ENCODE data around the gene GRK4.
"Not testable (repeated sequence)": the region's sequence is repeated elsewhere in the genome, so short reads cannot be mapped to it uniquely, and the experiment has no call there.

Gene GRK4

GRCh38 chr4:2961811-2962441, 1.4 kb upstream of the GRK4 start:
- DNase-seq: peak in 1 of 2 experiments; percentile 24

- peak; percentile 61 to 76 for DNase-seq
Measured at GRCh38 chr4:2962614-2963174, 677 bp upstream of the GRK4 start.

GRCh38 chr4:2963966-2964471, 648 bp downstream of the GRK4 start:
- DNase-seq: peak in 1 of 2 experiments; percentile 58

- no peak for DNase-seq
Measured at GRCh38 chr4:2964706-2965258, 1.4 kb downstream of the GRK4 start.

- DNase-seq: no peak
Measured at GRCh38 chr4:2965262-2965661, 1.9 kb downstream of the GRK4 start.

- DNase-seq: no peak
Measured at GRCh38 chr4:2968381-2968780, 5.0 kb downstream of the GRK4 start.

- DNase-seq: no peak
Measured at GRCh38 chr4:2971275-2971674, 7.9 kb downstream of the GRK4 start.

GRCh38 chr4:2977211-2978088, 14.1 kb downstream of the GRK4 start:
- no peak for DNase-seq

- no peak for DNase-seq
Measured at GRCh38 chr4:2981256-2981819, 18.0 kb downstream of the GRK4 start.

GRCh38 chr4:2982012-2982411, 18.6 kb downstream of the GRK4 start:
- no peak for DNase-seq

- DNase-seq: not testable (repeated sequence)
Measured at GRCh38 chr4:2983715-2984114, 20.3 kb downstream of the GRK4 start.

- DNase-seq: no peak
Measured at GRCh38 chr4:2991243-2991642, 27.9 kb downstream of the GRK4 start.

GRCh38 chr4:2994917-2995316, 31.5 kb downstream of the GRK4 start:
- DNase-seq: no peak

GRCh38 chr4:2995546-2996265, 32.3 kb downstream of the GRK4 start:
- DNase-seq: no peak

- peak in 1 of 2 experiments; percentile 30 for DNase-seq
Measured at GRCh38 chr4:2996415-2996814, 33.0 kb downstream of the GRK4 start.

- no peak for DNase-seq
Measured at GRCh38 chr4:3007724-3008123, 44.4 kb downstream of the GRK4 start.

- DNase-seq: no peak
Measured at GRCh38 chr4:3009422-3009821, 46.1 kb downstream of the GRK4 start.

- DNase-seq: no peak
Measured at GRCh38 chr4:3010577-3010976, 47.2 kb downstream of the GRK4 start.

GRCh38 chr4:3010998-3011397, 47.6 kb downstream of the GRK4 start:
- no peak for DNase-seq

GRCh38 chr4:3011456-3012220, 48.3 kb downstream of the GRK4 start:
- DNase-seq: no peak

- DNase-seq: no peak
Measured at GRCh38 chr4:3013323-3013722, 50.0 kb downstream of the GRK4 start.
